Hematopoietic multipotent progenitor cell treated with erythropoietin and hydrocortisone succinate and interleukin-3 and kit ligand, for 4 days (in vitro differentiated cells): ENCODE measurements around the gene SCYL1.
A peak's percentile ranks its signal among the peaks of the same experiment; 100 is the strongest.
"Not testable (repeated sequence)": the region's sequence is repeated elsewhere in the genome, so short reads cannot be mapped to it uniquely, and the experiment has no call there.

Experiments used
- DNase-seq: peaks from one replicate; pipeline ENCODE4 v3.0.0-alpha.2; 2015

The SCYL1 gene

DNA sequence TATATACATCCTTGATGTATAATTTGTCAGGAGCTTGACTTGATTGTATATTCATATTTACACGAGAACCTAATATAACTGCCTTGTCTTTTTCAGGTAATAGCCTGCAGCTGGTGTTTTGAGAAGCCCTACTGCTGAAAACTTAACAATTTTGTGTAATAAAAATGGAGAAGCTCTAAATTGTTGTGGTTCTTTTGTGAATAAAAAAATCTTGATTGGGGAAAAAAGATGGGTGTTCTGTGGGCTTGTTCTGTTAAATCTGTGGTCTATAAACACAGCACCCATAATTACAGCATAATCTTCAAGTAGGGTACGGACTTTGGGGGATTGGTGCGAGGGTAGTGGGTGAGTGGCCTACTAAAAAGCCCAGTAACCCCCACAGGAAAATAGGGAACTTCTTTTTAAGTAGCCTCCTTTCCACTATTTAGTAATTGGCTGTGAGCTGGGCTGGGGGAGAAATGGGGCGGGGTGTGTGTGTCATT lies 18.6 kb upstream of the SCYL1 start:
- no peak for DNase-seq

DNA sequence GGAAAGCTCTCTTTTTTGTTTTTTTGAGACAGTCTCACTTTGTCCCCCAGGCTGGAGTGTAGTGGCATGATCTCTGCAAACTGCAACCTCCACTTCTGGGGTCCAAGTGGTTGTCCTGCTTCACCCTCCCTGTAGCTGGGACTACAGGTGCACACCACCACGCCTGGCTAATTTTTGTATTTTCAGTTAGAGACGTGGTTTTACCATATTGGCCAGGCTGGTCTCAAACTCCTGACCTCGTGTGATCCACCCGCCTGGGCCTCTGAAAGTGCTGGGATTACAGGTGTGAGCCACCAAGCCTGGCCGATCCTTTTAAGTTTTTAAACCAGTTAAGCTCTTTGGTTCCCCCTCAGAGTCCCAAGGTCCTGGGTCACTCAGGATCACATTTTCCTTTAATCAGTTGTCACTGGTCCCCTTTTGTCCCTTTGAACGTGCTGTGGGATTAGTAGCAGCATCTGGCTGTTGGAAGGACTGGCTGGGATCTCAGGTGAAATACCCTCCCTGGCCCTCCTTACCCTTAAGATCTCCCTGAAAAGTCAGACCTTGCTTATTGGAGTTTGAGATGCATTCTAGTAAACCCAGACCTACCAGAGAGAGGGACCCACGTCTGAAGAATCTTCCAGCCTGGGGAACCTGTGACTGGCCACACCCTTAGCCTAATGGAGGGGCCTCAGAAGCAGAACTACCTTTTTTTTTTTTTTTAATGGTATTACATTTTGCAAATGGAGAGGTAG lies 17.9 kb upstream of the SCYL1 start:
- DNase-seq = peak; percentile 81

DNA sequence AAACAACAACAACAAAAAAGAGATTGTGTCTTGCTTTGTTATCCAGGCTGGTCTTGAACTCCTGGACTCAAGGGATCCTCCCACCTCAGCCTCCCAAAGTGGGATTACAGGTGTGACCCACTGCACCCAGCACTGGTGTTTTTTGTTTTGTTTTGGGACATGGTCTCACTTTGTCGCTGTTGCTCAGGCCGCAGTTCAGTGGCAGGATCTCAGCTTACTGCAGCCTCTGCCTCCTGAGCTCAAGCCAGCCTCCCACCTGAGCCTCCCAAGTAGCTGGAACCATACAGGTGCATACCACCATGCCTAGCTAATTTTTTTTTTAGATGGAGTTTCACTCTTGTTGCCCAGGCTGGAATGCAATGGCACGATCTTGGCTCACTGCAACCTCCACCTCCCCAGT lies 12.6 kb upstream of the SCYL1 start:
- DNase-seq = not testable (repeated sequence)

DNA sequence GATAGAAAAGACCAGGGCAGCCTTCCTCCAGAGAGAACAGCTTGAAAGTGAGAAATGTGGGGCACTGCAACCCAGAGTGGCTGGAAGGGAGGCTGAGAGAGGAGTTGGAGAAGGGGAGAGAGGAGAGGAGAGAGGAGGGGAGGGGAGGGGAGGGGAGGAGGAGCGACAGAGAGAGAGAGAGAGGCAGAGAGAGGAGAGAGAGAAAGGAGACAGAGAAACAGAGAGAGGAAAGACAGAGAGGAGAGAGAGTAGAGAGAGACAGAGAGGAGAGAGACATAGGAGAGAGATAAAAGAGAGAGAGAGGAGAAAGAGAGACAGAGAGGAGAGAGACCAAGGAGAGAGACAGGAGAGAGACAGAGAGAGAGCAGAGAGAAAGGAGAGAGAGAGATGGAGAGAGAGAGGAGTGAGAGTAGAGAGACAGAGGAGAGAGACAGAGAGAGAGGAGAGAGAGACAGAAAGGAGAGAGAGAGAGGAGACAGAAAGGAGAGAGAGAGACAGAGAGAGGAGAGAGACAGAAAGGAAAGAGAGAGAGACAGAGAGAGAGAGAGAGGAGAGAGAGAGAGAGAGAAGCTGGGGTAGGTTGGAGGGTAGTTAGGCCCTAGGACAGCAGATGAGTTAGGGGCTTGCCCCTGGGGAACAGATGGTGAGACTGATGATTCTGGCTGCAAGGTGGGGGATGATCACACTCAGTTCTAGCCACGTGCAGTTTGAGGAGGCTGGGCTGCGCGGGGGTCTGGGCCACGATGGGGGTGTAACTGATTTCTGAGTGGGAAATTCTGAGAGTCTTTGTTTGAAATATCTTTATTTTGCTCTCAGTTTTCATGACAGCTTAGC lies 8.5 kb upstream of the SCYL1 start:
- no peak for DNase-seq

DNA sequence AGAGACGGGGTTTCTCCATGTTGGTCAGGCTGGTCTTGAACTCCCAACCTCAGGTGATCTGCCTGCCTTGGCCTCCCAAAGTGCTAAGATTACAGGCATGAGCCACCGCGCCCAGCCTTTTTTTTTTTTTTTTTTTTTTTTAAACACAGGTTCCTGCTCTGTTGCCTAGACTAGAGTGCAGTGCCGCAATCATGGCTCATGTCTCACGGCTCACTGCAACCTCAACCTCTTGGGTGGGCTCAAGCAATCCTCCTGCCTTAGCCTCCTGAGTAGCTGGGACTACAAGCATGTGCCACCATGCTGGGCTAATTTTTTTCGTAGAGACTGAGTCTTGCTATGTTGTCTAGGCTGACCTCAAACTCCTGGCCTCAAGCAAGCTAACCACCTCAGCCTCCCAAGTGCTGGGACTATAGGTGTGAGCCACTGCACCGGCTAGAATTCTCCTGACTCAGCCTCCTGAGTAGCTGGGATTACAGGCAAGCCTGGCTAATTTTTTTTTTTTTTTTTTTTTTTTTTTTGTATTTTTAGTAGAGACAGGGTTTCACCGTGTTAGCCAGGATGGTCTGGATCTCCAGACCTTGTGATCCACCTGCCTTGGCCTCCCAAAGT lies 5.8 kb upstream of the SCYL1 start:
- not testable (repeated sequence) for DNase-seq

DNA sequence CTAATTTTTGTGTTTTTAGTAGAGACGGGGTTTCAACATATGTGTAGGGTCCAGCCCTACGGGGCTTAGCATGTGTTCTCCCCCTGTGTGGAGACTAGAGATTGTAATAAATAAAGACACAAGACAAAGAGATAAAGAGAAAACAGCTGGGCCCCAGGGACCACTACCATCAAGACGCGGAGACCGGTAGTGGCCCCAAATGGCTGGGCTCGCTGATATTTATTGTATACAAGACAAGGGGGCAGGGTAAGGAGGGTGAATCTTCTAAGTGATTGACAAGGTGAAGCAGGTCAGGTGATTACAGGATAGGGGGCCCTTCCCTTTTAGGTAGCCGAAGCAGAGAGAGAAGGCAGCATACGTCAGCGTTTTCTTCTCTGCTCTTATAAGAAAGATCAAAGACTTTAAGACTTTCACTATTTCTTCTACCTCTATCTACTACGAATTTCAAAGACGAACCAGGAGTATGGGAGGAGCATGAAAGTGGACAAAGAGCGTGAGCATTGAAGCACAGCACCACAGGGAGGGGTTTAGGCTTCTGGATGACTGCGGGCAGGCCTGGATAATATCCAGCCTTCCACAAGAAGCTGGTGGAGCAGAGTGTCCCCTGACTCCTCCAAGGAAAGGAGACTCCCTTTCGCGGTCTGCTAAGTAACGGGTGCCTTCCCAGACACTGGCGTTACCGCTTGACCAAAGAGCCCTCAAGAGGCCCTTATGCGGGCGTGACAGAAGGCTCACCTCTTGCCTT lies 2.9 kb upstream of the SCYL1 start:
- not testable (repeated sequence) for DNase-seq

DNA sequence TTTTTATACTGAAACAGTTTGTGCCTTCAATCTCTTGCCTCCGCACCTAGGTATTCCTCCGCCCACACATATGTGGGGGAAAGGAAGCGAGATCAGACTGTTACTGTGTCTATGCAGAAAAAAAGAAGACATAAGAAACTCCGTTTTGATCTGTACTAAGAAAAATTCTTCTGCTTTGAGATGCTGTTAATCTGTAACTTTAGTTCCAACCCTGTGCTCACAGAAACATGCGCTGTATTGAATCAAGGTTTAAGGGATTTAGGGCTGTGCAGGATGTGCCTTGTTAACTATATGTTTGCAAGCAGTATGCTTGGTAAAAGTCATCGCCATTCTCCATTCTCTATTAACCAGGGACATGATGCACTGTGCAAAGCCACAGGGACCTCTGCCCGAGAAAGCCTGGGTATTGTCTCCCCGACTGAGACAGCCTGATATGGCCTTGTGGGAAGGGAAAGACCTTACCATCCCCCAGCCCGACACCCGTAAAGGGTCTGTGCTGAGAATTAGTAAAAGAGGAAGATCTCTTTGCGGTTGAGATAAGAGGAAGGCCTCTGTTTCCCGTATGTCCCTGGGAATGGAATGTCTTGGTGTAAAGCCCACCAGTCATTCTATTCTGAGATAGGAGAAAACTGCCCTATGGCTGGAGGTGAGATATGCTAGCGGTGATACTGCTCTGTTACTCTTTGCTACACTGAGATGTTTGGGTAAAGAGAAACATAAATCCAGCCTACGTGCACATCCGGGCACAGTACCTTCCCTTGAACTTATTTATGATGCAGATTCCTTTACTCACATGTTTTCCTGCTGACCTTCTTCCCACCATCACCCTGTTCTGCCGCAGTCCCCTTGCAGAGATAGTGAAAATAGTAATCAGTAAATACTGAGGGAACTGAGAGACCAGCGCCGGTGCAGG lies 1.9 kb upstream of the SCYL1 start:
- peak; percentile 93 for DNase-seq

DNA sequence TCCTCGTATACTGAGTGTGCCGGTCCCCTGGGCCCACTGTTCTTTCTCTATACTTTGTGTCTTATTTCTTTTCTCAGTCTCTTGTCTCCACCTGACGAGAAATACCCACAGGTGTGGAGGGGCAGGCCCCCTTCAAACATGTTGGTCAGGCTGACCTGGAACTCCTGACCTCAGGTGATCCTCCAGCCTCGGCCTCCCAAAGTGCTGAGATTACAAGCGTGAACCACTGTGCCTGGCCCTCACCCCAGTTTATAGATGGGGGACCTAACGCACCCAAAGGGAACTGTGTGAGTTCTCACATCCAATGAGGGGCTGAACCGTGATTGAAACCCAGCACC lies 1.3 kb upstream of the SCYL1 start:
- not testable (repeated sequence) for DNase-seq

DNA sequence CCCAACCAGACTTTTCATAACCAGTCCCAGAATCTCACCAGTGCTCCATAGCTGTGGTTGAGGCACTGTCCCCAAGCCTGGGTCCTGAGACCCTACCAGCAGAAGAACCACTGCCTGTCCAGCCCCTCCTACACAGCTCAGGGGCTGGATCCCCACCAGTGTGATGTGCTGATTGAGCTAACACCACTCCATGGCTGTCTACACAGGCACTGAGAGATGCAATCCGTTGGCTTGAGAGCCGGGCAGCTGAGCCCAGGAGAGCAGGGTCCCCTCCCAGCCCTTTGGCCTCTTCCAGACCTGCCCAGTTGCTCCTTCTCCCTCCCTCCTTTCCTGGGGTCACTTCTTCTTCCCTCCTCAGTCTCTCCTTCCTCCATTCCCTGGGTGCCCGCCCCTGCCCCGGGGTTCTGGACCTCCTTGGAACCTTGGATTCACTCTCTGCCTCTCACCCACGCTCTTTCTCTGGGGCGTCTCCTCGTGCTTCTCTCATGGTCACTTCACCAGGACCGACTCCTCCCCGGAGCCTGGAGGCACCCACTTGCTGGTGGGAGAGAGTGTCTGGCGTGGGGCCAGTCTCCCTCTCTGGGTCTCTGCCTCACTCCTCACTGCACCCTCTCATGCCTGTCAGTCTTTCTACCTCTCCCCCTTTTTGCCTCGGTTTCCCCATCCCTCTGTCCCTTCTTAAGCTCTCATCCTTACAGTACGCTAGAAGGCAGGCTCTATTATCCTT lies 706 bp upstream of the SCYL1 start:
- DNase-seq = no peak

DNA sequence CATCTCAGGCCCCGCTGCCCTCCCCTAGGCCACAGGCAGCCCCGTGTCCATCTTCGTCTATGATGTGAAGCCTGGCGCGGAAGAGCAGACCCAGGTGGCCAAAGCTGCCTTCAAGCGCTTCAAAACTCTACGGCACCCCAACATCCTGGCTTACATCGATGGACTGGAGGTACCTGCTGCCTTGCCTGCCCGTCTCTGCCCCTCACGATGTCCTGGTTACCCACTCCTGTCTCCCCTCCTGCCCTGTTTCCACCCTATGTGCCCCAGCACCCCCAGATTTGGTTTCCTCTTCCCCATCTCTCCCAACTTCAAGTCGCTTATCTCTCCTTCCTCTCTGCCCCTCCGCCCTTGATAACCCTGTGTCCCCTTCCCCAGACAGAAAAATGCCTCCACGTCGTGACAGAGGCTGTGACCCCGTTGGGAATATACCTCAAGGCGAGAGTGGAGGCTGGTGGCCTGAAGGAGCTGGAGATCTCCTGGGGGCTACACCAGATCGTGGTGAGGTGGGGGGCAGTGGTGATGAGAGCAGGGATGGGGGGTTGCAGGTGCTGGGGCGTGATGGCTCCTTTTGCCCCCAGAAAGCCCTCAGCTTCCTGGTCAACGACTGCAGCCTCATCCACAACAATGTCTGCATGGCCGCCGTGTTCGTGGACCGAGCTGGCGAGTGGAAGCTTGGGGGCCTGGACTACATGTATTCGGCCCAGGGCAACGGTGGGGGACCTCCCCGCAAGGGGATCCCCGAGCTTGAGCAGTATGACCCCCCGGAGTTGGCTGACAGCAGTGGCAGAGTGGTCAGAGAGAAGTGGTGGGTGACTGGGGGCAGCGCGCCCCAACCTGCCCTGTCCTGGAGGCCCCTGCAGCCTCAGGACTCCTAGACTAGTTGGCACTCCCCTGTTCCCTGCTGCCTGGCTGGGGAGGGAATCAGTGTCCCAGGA lies 930 bp downstream of the SCYL1 start:
- DNase-seq = peak; percentile 41

DNA sequence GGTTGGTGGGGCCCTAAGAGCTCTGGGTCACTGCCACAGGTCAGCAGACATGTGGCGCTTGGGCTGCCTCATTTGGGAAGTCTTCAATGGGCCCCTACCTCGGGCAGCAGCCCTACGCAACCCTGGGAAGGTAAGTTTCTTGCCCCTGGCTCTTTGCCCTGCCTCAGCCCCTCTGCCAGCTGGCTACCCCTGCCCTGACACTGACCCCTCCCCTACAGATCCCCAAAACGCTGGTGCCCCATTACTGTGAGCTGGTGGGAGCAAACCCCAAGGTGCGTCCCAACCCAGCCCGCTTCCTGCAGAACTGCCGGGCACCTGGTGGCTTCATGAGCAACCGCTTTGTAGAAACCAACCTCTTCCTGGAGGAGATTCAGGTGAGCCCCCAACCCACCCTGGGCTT lies 1.9 kb downstream of the SCYL1 start:
- no peak for DNase-seq

DNA sequence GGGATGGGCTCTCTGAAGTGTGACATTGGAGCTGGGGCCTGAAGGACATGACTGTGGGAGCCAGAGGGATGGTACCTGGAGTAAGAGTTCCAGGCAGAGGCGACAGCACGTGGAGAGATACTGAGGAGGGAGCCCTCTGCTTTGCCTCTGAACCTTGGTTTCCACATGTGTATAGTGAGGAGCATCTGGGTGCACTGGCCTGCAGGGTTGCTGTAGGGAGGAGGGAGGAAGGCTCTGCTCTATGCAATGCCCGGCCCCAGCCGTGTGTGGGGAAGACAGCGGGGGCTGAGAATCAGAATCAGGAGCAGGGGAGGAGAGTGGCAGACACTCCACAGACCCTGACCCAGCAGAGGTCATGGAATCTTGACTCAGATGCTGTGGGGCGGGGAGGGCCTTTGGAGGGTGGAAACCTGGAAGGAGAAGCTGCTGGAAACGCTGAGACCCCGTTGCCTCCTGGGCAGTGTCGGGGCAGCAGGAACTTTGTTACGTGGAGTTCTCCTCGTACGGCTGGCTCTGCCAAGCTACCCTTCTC lies 4.0 kb downstream of the SCYL1 start:
- DNase-seq = no peak

DNA sequence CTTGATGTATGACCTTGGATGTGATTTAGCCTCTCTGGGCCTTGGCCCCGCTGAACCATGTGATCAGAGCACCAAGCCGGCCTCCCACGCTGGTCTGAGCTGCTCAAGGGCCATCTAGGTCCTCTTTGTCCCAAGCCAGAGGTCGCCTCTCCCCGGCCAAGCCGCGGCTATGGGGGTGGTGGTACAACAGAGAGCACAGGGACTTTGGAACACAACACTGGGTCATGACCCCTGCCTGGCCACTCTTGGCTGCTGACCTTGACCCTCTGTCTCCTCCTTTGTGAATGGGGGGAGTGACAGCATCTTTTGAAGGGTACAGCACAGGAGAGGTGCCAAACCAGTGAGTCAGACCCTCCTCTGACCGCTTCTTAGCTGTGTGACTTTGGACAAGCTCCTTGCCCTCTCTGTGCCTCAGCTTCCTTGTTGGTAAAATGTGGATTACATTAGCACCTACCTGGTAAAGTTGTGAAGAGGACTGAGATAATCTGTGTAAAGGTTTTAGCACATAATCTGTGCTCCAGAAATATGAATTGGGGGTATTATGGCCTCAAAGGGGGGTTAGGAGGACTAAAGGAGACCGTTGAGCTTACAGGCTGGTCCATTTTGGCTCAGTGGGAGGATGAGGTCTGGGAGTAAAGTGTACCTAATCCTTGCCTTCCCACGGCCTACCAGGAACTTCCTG lies 4.7 kb downstream of the SCYL1 start:
- no peak for DNase-seq

DNA sequence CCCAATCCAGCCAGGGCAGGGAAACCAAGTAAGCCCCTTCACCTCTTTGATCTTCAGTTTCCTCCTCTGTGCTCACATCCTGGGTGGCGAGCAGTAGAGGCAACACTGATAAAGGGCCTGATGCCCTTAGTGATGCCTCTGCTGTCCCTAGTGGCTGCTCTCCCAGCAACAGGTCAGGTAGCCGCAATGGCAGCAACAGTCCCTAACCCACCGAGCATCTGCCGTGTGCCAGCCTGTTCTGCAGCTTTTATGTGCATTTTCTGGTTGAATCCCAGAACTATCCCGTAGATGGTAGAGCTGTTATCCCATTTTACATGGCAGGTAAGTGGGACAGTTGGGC lies 5.2 kb downstream of the SCYL1 start:
- peak; percentile 69 for DNase-seq

DNA sequence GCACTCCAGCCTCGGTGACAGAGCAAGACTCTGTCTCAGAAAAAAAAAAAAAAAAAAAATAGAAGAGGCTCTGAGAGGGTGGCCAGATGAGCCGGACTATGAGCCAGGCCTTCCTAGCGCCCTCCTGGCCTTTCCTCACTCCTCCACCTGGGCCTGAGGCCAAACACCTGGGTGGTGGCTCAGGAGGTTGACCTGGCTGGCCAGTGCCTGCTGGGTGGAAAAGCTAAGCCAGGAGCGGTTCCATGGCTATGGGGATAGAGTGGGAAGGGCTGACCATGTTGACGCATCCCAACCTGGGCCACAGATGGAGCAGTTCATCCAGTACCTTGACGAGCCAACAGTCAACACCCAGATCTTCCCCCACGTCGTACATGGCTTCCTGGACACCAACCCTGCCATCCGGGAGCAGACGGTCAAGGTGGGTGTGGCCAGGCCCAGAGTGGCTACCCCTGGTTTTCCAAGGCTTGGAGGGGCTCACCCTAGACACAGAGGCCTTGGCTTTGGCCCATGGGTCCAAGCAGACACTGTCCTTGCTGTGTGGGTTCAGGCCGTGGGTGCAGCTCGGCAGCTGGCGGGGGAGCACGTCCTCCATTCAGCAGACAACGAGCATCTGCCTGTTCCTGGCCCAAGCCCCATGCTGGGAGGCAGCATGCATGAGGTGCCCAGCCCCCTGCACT lies 7.6 kb downstream of the SCYL1 start:
- DNase-seq = no peak

DNA sequence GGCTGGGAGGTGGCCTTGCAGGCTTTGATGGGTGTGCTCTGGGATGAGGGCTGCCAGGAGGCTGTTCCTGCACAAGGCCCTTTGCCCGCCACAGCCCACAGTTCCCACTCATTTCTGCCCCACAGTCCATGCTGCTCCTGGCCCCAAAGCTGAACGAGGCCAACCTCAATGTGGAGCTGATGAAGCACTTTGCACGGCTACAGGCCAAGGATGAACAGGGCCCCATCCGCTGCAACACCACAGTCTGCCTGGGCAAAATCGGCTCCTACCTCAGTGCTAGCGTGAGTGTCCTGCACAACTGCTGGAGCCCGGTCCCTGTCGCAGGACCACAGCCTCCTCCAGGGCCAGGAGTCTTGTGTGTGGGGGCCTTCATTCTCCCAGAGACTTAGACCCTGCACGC lies 10.2 kb downstream of the SCYL1 start:
- DNase-seq = no peak

DNA sequence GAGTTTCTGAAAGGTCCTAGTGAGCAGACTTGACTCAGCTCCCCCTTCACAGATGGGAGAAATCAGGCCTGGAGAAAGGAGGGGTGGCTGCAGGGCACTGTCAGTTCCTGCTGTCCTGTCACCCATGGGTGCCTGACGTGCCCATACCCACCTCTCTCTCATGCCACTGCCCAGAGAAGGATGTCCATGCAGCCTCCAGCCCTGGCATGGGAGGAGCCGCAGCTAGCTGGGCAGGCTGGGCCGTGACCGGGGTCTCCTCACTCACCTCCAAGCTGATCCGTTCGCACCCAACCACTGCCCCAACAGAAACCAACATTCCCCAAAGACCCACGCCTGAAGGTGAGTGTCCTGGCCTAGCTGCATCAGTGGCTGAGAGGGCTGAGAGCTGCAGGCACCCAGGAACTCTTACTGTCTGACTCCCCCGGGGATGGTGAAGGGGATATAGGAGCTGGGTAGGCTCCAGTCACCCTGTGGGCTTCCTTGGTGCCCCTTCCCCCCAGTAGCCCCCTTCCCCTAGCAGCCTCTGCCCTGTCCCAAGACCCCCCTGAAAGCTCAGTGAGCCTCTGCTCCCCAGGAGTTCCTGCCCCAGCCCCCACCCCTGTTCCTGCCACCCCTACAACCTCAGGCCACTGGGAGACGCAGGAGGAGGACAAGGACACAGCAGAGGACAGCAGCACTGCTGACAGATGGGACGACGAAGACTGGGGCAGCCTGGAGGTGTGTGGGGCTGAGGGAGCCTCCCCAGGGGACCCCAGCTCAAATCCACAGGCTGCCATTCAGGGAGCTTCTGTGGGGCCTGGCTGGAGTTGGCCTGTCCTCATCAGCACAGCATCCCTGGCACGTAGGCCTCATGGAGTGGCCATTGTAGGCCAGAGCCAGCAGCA lies 11.8 kb downstream of the SCYL1 start:
- DNase-seq = no peak

DNA sequence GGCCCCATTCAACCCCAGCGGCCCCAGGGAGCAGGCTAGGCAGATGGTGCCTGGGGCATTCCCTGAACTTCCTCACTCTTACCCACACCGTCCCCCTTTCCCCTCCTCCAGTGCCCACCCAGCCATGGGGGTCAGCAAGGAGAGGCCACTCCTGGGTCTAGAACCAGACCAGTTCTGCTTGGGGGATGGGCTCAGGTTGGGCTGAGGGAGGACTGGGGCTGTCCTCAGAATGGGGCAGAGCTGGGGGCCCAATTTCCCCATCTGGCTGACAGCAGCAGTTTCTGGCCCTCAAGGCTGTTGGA lies 12.4 kb downstream of the SCYL1 start:
- DNase-seq = no peak
